Stomach (tissue), 4 donors: Measurements from ENCODE around the gene SPEG.

Experiments used
- EP300 ChIP-seq: sonication (generic); formaldehyde crosslinking; IDR thresholded peaks from one replicate; pipeline ENCODE4 v1.6.1; 2017; ENCODE audit warnings: antibody characterized with exemption
- POLR2A ChIP-seq, 4 donors: fragments of 450-650 bp; IDR thresholded peaks; one replicate each; pipeline ENCODE4 v1.6.1; 2016; ENCODE audit warnings: antibody characterized with exemption in 4 of 4, control low read depth in 2 of 4, mild to moderate bottlenecking in 1 of 4, moderate library complexity in 1 of 4
- TF ChIP-seq, protein P1 (sequence below), 7 experiments: fragments of 450-650 bp in 4 of 7; fragments of 200-600 bp in 3 of 7; sonication (generic) in 3 of 7; IDR thresholded peaks; one replicate each; pipeline ENCODE4 v1.5.1; 2016 to 2019; ENCODE audit warnings: antibody characterized with exemption in 7 of 7, control low read depth in 2 of 7, mild to moderate bottlenecking in 1 of 7

DNA sequence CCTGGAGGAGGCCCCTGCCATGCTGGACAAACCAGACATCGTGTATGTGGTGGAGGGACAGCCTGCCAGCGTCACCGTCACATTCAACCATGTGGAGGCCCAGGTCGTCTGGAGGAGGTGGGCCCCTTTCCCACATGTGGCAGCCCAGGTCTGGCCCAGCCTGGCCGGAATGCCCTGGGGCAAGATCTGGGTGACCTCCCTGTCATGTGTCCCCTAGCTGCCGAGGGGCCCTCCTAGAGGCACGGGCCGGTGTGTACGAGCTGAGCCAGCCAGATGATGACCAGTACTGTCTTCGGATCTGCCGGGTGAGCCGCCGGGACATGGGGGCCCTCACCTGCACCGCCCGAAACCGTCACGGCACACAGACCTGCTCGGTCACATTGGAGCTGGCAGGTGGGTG, 38.9 kb downstream of the SPEG start:
- TF ChIP-seq, protein P1, sequence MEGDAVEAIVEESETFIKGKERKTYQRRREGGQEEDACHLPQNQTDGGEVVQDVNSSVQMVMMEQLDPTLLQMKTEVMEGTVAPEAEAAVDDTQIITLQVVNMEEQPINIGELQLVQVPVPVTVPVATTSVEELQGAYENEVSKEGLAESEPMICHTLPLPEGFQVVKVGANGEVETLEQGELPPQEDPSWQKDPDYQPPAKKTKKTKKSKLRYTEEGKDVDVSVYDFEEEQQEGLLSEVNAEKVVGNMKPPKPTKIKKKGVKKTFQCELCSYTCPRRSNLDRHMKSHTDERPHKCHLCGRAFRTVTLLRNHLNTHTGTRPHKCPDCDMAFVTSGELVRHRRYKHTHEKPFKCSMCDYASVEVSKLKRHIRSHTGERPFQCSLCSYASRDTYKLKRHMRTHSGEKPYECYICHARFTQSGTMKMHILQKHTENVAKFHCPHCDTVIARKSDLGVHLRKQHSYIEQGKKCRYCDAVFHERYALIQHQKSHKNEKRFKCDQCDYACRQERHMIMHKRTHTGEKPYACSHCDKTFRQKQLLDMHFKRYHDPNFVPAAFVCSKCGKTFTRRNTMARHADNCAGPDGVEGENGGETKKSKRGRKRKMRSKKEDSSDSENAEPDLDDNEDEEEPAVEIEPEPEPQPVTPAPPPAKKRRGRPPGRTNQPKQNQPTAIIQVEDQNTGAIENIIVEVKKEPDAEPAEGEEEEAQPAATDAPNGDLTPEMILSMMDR (IDR thresholded peaks at IDR 0.05): no peak
- TF ChIP-seq EP300 (no peak), POLR2A (IDR thresholded peaks at IDR 0.05) (no peak)
